Activated naive CD4-positive, alpha-beta T cell treated with anti-CD3 and anti-CD28 coated beads, Interleukin-2, amount 50 U/mL, for 72 hours (primary cell): ENCODE data around the gene FLT1. TPM values are rescaled to one million over a fixed set of nuclear protein-coding genes. Genes with fewer than 3 reads are reported as not detected.

Experiments
- ATAC-seq, 2 donors: fragments of 150-1000 bp; cut with Tn5 transposase; 2 replicates each; pipeline ENCODE4 v1.10.0; 2021; ENCODE audit warnings: mild to moderate bottlenecking in 2 of 2, moderate library complexity in 2 of 2
- DNase-seq, 2 donors: peaks; one replicate each; pipeline ENCODE4 v3.0.0; 2021 to 2022; ENCODE audit warnings: low spot score in 2 of 2
- H3K27ac Mint-ChIP-seq, 2 donors: one replicate each; pipeline ENCODE4 v1.8.0; 2022; ENCODE audit warnings: mild to moderate bottlenecking in 2 of 2, mixed read lengths in 2 of 2
- H3K36me3 Mint-ChIP-seq, 2 donors: one replicate each; pipeline ENCODE4 v1.8.0; 2022; ENCODE audit warnings: mixed read lengths in 2 of 2
- H3K9me3 Mint-ChIP-seq, 2 donors: one replicate each; pipeline ENCODE4 v1.8.0; 2022; ENCODE audit warnings: mixed read lengths in 2 of 2
- total RNA-seq, 2 donors: library from RNA; stranded (reverse); gene quantifications; one replicate each; pipeline ENCODE4 v1.2.3, GENCODE V29; 2022

Gene FLT1
- total RNA-seq, 2 donors from 2014 or later: 4.0 to 25.5 TPM

- no peaks in the 10 kb centered on the region for H3K9me3 Mint-ChIP-seq
- ATAC-seq: no peak
- no peak overlapping the region for H3K27ac Mint-ChIP-seq
- peaks cover 0 to 5% of the 10 kb centered on the region in 2 donors for H3K36me3 Mint-ChIP-seq
- DNase-seq: no peak
Observed at GRCh38 chr13:28458608-28459007, 36.3 kb downstream of the FLT1 start.

GRCh38 chr13:28458051-28458450 lies 36.9 kb downstream of the FLT1 start:
- ATAC-seq (no peak), DNase-seq (no peak)
- H3K36me3 Mint-ChIP-seq: peaks cover 0 to 5% of the 10 kb centered on the region in 2 donors
- no peaks in the 10 kb centered on the region for H3K9me3 Mint-ChIP-seq
- no peak overlapping the region for H3K27ac Mint-ChIP-seq

DNA sequence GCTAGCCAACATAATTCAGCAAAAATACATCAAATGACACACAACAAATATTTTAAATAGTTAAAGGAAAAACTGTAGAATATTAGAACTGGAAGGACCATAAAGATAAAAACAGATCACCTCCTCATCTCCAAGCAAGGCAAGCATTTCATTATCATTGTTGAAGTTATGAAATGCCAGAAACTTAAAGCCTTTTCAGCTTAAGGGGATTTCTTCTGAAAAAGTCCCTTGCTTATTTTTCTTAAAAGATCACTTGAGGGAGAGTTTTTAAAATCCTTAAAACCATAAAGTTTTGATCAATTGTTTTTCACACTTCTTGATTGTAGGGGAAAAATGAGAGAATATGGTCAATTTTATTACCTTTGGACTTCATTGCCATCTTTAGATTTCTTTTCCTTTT lies 37.4 kb downstream of the FLT1 start:
- Mint-ChIP-seq H3K27ac (no peak overlapping the region), H3K9me3 (no peaks in the 10 kb centered on the region), H3K36me3 (peaks cover 0 to 5% of the 10 kb centered on the region in 2 donors)
- no peak for ATAC-seq
- no peak for DNase-seq

- DNase-seq (no peak), ATAC-seq (no peak)
- no peak overlapping the region for H3K27ac Mint-ChIP-seq
- peaks cover 0 to 2% of the 10 kb centered on the region in 2 donors for H3K36me3 Mint-ChIP-seq
- no peaks in the 10 kb centered on the region for H3K9me3 Mint-ChIP-seq
Observed at GRCh38 chr13:28455580-28456194, 39.2 kb downstream of the FLT1 start.

DNA sequence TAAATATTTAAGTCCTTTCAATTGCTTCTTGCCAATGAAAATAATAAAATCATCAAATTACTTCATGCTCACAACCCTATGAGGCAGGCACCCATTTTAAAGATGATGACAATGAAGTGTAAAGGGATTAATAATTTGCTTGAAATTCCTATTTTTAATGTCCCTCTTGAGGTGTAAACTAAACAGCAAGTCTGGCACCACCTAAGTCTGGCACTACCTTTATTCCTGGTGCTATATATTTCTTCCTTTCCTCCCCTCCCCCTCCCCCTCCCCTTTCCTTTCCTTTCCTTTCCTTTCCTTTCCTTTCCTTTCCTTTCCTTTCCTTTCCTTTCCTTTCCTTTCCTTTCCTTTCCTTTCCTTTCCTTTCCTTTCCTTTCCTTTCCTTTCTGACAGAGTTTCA lies 42.2 kb downstream of the FLT1 start:
- ATAC-seq (no peak), DNase-seq (no peak)
- H3K9me3 Mint-ChIP-seq: peaks cover 4 to 8% of the 10 kb centered on the region in 2 donors
- H3K27ac Mint-ChIP-seq: peak overlapping the region in 1 of 2 donors; percentile 94
- peaks cover 0 to 20% of the 10 kb centered on the region in 2 donors for H3K36me3 Mint-ChIP-seq

GRCh38 chr13:28451482-28452217 lies 43.3 kb downstream of the FLT1 start:
- peaks cover 4 to 8% of the 10 kb centered on the region in 2 donors for H3K9me3 Mint-ChIP-seq
- no peak for ATAC-seq
- peaks cover 0 to 20% of the 10 kb centered on the region in 2 donors for H3K36me3 Mint-ChIP-seq
- H3K27ac Mint-ChIP-seq: no peak overlapping the region
- no peak for DNase-seq

- Mint-ChIP-seq H3K9me3 (peaks cover 8% of the 10 kb centered on the region in 2 donors), H3K36me3 (peaks cover 0 to 20% of the 10 kb centered on the region in 2 donors), H3K27ac (no peak overlapping the region)
- ATAC-seq (no peak), DNase-seq (no peak)
Observed at GRCh38 chr13:28449826-28450773, 44.8 kb downstream of the FLT1 start.

GRCh38 chr13:28448651-28449358 lies 46.1 kb downstream of the FLT1 start:
- H3K9me3 Mint-ChIP-seq: peaks cover 11 to 16% of the 10 kb centered on the region in 2 donors
- ATAC-seq (no peak), DNase-seq (no peak)
- H3K36me3 Mint-ChIP-seq: peaks cover under 1 to 33% of the 10 kb centered on the region in 2 donors
- H3K27ac Mint-ChIP-seq: no peak overlapping the region

DNA sequence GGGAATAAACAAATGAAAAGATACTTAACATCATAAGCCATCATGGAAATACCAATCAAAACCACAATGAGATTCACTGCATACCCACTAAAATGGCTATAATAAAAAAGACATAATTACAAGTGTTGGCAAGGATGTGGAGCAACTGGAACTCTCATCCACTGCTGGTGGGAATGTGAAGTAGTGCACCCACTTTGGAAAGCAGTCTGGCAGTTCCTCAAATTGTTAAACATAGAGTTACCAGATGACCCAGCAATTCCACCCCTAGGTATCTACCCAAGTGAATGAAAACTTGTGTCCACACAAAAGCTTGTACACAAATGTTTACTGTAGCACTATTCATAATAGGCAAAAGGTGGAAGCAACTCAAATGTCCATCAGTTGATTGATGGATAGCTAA lies 46.9 kb downstream of the FLT1 start:
- H3K9me3 Mint-ChIP-seq: peaks cover 14 to 16% of the 10 kb centered on the region in 2 donors
- ATAC-seq (no peak), DNase-seq (no peak)
- H3K36me3 Mint-ChIP-seq: peaks cover 9 to 39% of the 10 kb centered on the region in 2 donors
- no peak overlapping the region for H3K27ac Mint-ChIP-seq

DNA sequence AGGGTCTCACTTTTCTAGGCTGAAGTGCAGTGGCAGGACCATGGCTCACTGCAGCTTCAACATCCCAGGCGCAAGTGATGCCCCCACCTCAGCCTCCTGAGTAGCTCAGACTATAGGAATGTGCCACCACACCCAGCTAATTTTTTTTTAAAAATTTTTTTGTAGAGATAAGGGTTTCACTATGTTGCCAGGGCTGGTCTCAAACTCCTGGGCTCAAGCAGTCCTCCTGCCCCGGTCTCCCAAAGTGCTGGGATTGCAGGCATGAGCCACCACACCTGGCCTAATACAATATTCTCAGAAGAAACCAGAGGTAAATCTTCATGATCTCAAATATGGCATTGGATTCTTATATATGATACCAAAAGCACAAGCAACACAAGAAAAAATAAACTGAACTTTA lies 47.7 kb downstream of the FLT1 start:
- peaks cover 14 to 16% of the 10 kb centered on the region in 2 donors for H3K9me3 Mint-ChIP-seq
- no peak overlapping the region for H3K27ac Mint-ChIP-seq
- DNase-seq (no peak), ATAC-seq (no peak)
- H3K36me3 Mint-ChIP-seq: peaks cover 14 to 43% of the 10 kb centered on the region in 2 donors

DNA sequence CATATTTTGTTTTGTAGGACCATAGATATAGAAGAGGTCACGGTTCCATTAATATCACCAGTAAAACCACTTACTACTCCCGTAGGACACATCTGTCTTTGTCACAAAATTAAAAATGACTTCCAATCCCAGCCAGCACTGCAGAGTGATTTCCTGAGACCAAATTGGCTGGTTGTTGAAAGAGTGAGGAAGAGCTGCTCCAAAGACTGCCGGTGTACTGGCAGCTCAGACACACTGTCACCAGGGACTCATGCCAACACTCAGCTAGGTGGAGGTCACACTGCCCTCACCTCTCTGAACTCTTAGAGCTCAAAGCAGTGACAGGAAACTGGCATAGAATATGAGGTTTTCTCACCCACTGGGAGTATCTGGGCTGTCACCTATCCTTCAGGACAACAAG lies 52.1 kb downstream of the FLT1 start:
- H3K27ac Mint-ChIP-seq: no peak overlapping the region
- H3K36me3 Mint-ChIP-seq: peaks cover 14 to 23% of the 10 kb centered on the region in 2 donors
- H3K9me3 Mint-ChIP-seq: peaks cover 5 to 15% of the 10 kb centered on the region in 2 donors

DNA sequence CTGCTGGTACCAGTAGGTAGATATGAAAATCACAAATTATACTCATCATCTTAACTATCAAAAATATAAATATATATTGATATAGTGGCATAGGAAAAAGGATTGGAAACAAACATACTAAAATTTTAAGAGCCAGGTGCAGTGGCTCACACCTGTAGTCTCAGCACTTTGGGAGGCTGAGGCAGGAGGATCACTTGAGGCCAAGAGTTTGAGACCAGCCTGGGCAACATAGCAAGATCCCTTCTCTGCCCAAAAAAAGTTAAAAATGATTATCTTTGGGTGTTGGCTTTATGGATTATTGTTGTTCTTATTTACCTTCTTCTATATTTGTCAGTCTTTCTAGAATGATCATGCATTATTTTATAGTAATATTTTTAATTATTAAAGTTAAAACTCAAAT lies 53.4 kb downstream of the FLT1 start:
- Mint-ChIP-seq H3K9me3 (peaks cover 5 to 15% of the 10 kb centered on the region in 2 donors), H3K27ac (no peak overlapping the region), H3K36me3 (peaks cover 14 to 23% of the 10 kb centered on the region in 2 donors)
- DNase-seq (no peak), ATAC-seq (no peak)

More for the DNA sequence above, 52.1 kb downstream of the FLT1 start:
- no peak for DNase-seq
- ATAC-seq: no peak

DNA sequence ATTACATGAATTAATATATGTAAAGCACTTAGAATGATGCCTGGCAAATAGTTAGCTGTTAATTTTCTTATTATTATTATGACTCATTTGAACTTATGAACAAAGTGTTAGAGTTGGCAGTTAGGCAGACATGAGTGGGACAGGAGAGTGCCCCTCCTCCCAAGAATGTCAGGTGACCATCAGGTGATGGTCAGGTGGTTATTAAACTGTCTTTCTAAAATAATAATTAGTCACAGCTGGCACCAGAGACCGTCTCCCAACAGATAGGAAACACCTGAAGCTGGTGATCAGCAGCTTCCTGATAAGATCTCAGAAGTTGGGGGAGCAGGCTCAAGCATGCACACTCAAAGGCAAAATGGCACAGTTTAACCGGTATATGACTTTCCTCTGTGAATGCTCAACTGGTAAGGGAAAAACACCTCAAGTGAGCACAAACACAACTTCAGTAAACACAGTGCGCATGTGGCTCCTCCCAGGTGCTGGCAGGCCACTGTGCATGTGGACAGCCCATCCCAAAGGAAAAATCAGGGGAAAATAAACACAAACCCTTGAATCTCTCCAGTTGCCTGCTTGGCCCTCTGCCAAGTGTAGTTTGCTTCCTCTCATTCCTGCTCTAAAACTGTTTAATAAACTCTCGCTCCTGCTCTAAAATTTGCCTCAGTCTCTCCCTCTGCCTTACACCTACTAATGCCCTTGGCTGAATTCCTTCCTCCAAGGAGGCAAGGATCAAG lies 54.0 kb downstream of the FLT1 start:
- H3K9me3 Mint-ChIP-seq: peaks cover 5 to 12% of the 10 kb centered on the region in 2 donors
- ATAC-seq (no peak), DNase-seq (no peak)
- peaks cover 14 to 23% of the 10 kb centered on the region in 2 donors for H3K36me3 Mint-ChIP-seq
- no peak overlapping the region for H3K27ac Mint-ChIP-seq

DNA sequence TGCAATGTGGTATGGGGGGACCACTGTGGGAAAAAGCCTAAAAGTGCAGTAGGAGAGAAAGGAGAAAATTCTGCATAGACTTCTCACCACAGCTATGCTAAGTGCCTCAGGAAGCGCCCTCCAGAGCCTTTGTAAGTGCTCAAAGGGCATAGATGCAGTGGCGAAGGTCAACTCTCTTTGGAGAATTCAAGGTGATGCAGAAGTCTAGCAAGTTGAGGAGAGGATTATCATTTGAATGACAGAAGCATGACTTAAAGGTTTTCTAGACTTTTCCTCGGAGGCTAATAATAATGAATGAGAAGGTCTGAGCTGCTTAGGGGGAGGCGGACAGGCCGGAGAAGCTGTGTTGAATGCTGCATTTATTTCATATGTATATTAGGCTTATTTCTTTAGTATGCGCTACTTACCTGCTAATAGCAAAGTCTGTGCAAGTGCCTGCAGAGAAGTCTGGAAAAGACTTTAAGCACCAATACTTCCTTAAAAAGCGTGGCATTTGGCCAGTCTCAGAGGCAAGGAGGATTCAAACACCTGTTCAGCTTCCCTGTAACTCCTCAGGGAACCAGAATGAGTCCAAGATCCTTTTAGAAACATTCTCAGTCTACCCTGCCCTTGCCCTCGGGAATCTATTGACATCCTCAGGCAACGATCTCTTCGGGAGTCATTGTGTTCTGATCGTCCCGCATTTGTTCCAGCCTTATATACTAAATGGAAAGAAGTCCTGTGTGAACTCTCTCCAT lies 56.2 kb downstream of the FLT1 start:
- no peak for ATAC-seq
- peaks cover 3% of the 10 kb centered on the region in 2 donors for H3K9me3 Mint-ChIP-seq
- DNase-seq: no peak
- H3K27ac Mint-ChIP-seq: no peak overlapping the region
- H3K36me3 Mint-ChIP-seq: peaks cover 10 to 12% of the 10 kb centered on the region in 2 donors

GRCh38 chr13:28438067-28438466 lies 56.9 kb downstream of the FLT1 start:
- Mint-ChIP-seq H3K36me3 (peaks cover 4 to 5% of the 10 kb centered on the region in 2 donors), H3K27ac (no peak overlapping the region), H3K9me3 (peaks cover 0 to 3% of the 10 kb centered on the region in 2 donors)
- ATAC-seq: no peak
- DNase-seq: no peak
